Right renal pelvis (tissue), 4 donors: ENCODE data around the gene PDCD1LG2. TPM values are rescaled to one million over a fixed set of nuclear protein-coding genes. Genes with fewer than 3 reads are reported as not detected.

Experiments used
- DNase-seq, 4 donors: peaks; one replicate each; pipeline ENCODE4 v3.0.0-alpha.2; 2013; ENCODE audit warnings: low read depth in 4 of 4, low spot score in 3 of 4, missing footprints in 1 of 4
- polyA plus RNA-seq, 4 donors: library from polyadenylated mRNA; unstranded; fragments of 120-200 nt; gene quantifications; one replicate each; pipeline ENCODE4 v1.2.1, GENCODE V29; 2013; ENCODE audit not compliant: insufficient read length in 4 of 4

PDCD1LG2 gene
- polyA plus RNA-seq, 4 donors = 0.09 to 0.13 TPM; not detected in 2

DNA sequence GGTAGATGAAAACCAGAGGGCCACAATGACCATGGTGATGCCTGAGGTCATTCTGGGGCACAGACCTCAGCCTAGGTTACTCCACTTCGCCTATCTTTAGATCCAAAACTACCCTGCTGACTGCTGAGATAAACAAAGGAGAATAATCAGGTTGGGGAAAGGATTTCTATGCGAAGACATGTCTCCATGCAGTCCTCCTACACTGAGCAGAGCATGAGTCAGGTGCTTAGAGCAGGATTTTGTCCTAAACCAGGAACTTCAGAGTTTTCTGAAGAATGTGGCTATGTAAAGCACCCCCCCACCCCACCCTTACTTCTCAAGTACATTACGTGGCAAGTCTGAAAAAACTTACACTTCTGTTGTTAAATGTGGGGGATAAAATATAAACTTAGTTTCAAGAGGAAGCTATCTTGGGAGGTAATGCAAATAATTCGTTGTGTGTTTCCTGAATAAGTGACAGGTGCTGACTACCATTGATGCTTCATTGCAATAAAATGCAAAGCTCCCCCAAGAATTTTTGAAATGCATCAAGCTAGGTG is 19.4 kb downstream of the PDCD1LG2 start:
- no peak for DNase-seq

GRCh38 chr9:5531101-5531882 is 21.0 kb downstream of the PDCD1LG2 start:
- DNase-seq = no peak

- no peak for DNase-seq
Measured at GRCh38 chr9:5532306-5532705, 22.0 kb downstream of the PDCD1LG2 start.

DNA sequence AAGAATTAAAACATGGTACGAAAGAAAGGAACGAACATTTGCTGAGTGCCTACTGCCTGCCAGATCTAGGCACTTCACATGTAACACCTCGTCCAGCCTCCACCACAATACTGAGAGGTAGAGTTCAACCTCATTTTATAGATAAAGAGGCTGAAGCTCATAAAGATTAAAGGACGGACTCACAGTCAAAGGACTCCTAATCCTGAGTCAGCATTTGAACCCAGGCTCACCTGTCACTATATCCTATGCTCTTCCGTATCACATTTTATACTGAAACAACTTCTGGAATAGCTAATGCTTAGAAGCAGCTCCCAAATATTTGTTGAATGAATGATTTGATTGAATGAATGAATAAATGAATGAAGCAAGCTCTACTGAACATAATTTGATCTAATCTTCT is 22.5 kb downstream of the PDCD1LG2 start:
- DNase-seq = no peak

GRCh38 chr9:5536684-5537083 is 26.4 kb downstream of the PDCD1LG2 start:
- DNase-seq = no peak

DNA sequence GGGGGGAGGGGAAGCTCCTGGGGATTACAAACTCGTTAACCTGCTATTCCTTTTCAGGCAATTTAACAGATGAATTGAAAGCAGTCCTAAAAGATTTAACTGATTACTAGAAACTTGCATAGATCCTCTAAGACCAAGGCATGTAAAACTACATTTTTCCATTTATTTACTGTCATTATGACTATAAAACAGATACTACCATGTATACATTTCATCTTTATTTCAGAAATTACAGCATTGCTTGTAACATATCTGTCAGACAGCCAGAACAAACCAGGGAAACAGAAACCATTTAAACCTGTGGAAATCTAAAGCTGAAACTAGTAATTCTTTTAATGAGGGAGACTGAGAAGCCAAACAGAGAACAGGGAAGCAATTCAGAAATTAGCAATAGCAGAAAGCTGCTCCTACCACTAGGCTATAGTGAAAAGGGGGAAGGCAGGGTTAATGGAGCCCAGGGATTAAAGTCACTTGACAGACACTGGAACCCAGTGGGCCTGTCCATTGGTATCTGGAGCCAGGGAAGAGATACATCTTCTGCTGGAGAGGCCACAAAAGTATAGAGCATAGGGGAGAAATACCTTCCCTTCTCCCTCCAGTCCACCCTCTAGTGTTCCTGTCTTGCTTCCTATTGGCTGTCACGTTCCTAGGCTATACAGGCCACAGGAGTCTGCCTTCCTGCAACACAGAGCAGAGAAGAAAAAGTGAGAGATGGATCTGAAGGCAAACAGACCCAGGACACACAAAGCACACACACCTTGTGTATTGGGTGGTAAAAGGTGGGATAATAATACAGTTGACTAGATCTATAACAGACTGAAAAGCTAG is 33.8 kb downstream of the PDCD1LG2 start:
- DNase-seq = no peak

DNA sequence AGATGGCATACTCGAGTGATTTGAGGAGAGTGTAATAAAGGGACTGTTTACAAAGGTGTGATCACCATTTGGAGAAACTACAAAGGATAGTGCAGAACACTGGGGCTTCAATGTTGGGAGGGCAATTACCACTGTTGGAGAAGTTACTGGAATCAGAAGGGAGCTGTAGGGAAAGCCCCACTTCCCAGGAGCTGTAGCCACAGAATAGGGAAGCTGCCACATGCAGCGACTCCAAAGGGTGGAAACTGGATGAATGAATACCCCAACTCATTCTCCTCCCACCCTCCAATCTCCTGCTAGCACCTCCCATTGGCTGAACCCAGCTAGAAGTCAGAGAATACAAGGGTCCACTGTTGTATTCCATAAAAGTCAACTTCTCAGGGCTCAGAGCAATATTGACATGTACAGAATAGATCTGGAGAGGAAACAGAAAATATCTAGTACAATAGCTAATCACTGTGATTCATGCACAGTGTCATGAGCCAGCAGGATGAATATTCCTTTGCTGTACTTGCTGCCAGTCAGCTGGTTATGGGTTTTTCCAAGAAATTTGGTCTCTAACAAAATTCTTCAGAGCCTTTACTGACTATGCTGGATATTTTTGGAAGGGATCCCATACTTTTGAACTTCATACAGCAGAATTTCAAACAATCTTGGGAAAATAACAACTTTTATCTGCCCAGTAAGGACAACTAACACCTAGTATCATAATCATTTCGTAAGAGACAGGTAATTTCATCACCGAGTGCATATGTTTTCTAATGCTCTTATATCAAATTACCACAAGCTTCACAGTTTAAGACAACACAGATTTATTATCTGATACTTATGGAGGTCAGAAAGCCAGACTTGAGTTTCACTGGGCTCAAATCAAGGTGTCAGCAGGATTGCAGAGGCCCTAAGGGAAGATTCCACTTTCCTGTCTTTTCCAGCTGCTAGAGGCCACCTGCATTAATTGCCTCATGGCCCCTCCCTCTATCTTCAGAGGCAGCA is 39.6 kb downstream of the PDCD1LG2 start:
- DNase-seq = no peak

DNA sequence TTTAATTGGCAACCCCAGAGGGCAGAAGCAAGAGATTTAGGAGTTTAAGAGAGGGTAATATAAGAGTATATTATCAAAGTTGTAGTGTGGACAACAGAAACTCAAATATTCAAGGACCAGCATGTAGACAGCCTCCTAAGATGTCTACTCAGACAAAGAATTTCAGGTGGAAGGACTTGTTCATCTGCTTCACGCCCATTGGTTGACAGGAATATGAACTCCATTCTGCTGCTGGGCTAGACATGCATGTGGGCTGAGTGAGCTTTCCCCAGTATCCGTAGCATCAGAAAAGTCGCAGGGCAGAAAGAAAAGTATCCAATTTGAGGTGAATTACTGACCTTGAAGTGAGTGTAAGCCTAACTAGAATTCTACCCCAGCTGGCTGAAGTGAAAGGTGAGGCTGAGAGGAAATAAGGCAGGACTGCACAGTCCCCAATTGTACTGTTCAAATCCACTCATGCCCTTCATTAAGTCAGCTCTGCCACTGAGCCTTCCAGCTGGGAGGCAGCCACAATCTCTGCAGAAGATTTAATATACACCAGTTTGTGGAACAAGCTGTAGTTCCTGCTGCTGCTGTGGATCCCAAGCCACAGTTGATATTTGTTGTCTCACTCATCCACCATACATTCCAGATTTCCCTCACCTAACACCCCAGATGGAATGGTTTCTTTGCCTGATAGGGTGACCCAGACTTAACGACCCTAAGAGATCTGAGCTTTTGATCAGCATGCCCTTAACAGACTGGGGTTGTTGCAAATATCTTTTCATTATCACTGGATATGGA is 41.2 kb downstream of the PDCD1LG2 start:
- no peak for DNase-seq

- DNase-seq = no peak
Measured at GRCh38 chr9:5552301-5552700, 42.0 kb downstream of the PDCD1LG2 start.

GRCh38 chr9:5553211-5553610 is 42.9 kb downstream of the PDCD1LG2 start:
- DNase-seq = no peak

- no peak for DNase-seq
Measured at GRCh38 chr9:5554254-5554653, 43.9 kb downstream of the PDCD1LG2 start.

DNA sequence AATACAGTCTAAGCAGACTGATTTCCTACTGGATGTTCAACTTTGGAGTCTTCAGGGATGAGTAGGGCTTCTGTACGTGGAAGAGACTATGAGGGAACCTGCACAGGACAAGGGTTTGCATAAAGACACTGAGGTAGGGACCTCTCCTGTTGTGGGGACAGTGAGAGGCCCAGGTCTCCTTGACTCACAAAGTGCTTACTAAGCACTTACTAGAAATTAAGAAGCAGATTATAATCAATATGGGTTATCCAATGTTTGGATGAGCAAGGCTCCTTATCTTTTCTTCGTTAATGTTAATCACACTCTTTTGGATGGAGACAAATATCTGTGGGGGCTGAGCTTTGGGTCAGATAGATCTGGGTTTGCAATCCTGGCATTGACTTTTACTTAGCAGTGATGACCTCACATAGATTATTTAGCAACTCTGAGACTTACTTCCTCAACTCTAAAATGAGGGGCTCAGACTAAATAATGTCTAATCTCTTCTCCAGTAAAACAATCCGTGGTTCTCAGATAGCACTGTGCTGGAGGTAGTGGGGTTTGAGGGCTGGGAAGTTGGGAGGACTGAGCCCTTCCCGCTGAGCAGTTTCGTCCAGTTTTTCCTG is 45.9 kb downstream of the PDCD1LG2 start:
- DNase-seq = no peak

DNA sequence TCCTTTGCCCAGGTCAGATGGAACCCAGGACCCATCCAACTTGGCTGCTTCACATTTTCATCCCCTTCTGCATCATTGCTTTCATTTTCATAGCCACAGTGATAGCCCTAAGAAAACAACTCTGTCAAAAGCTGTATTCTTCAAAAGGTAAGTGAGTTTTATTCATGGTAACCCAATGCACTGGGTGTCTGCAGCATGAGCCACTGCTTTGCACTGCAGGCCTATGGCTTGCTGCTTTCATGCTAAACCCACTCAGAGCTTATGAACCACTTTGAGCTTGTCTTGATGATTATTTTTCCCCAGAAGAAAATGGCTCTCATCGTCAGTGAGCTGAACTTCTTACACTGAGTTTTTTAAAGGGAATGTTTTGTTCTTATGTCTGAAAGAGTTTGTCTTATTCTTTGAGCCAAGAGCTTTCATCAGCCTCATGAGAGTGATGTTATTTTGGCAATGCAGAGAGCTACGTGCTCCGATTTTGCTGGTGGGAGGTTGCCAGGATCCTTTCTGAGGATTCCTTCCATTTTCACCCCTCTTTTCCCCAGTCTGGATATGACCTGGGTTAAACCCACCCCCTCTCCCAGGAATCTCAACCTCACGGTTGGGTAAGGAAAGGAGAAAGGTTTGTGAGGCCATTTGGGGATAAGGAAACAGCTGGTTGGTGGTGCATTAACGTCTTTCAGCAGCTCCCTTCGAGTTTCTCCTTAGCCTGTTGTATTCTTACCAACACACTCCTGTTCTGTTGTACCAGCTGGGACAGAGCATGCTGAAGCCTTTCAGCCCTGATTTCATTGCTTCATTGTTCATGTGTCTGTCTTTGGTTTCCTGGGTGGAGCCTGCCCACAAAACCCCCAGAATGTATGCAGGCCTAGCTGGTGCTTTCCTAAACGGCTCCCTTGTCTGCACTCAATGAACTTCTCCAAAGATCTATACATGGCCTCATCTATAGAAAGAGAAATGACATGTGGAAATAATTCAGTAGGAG is 47.6 kb downstream of the PDCD1LG2 start:
- DNase-seq = no peak

DNA sequence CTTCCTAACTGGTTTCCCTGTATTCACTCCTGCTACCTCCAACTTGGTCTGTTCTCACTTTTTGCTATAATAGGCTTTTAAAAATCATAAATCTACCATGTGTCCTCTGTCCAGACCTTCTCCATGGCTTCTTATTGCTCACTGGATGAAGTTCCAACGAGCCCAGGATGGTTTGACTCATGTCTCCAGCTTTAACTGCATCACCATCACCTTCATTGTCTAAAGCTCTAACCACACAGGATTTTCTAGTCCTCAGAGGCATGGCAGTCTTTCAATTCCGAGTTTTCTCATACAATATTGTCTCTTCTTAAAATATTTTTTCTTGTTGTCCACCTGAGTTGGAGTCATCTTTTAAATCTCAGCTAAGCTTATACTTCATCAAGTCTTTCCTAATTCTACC is 49.3 kb downstream of the PDCD1LG2 start:
- no peak for DNase-seq

GRCh38 chr9:5560443-5561100 is 50.2 kb downstream of the PDCD1LG2 start:
- no peak for DNase-seq

DNA sequence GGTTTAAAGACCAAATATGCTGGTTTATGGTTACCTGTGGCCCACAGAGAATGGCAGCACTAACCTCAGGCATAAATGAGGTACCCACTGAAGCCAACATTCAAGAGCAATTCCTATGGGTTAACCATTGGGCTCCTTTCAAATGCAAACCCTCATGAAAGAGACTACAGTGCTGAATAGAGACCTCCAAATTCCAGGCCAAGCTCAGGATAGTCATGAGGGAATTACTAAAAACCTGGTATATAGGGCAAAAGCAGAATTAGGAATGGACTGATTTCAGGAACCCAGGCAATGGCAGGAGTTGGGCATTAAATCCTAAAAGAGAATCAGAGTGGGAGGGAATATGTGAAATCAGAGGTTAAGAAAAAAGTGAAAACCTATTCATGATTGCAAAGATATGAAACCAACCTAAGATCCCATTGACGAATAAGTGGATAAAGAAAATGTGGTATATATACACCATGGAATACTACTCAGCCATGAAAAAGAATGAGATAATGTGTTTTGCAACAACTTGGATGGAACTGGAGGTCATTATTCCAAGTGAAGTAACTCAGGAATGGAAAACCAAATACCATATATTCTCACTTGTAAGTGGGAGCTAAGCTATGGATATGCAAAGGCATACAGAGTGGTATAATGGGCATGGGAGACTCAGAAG is 51.6 kb downstream of the PDCD1LG2 start:
- no peak for DNase-seq

- no peak for DNase-seq
Measured at GRCh38 chr9:5562806-5563416, 52.6 kb downstream of the PDCD1LG2 start.
